Inferior parietal cortex (tissue), 1 donor: ENCODE data around the gene ARHGEF35.
"Not testable (repeated sequence)": the region's sequence is repeated elsewhere in the genome, so short reads cannot be mapped to it uniquely, and the experiment has no call there.

Experiments
- DNase-seq: peaks from one replicate; pipeline ENCODE4 v3.0.0-alpha.2; 2016; ENCODE audit errors: extremely low spot score

Gene ARHGEF35

DNA sequence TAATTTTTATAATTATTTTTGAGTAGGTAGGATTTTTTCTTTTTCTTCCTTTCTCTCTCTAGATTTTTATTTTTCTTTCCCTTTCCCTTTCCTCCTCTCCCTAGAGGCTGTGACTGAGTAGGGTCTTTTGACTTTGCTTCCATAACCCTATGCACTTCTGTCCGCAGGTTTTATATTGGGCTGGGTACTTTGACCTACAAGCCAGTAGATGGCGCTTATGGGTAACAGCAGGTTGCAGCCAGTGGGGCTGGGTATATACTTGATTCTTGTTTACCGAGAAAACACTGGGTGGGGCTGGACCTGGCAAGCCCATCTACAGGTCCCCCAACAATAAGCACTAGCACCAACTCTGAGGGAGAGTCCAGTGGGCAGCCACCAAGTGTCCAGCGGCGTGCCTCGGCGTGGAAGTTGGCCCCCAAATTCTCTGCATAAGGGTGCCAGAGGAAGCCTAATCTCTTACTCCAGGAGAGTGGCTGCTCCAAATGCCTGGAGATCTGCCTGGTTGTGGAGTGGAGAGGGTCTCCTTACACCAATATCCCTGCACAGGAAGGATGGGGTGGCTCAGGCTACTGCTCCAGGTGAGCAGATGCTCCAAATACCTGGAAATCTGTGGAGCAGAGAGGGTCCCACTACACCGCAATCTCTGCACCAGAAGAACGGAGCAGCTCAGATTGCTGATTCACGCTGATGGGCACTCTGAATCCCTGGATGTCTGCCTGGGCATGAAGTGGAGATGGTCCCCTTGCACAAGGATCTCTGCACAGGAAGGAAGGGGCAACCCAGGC, 17.1 kb downstream of the ARHGEF35 start:
- DNase-seq = peak; percentile 6

DNA sequence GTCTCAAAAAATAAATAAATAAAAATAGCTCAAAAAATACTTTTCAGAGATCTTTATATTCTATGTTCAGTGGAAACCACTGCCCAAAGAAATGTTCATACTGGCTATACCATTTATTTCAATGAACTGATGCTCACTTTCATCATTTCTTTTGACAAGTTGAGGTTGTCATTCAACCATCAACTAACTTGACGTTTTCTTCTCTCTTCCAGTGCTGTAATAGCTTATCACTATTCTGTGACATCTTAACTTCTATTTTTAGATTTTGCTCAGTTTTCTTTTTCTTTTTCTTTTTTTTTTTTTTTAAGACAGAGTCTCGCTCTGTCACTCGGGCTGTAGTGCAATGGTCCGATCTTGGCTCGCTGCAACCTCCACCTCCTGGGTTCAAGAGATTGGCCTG, 21.0 kb downstream of the ARHGEF35 start:
- no peak for DNase-seq

DNA sequence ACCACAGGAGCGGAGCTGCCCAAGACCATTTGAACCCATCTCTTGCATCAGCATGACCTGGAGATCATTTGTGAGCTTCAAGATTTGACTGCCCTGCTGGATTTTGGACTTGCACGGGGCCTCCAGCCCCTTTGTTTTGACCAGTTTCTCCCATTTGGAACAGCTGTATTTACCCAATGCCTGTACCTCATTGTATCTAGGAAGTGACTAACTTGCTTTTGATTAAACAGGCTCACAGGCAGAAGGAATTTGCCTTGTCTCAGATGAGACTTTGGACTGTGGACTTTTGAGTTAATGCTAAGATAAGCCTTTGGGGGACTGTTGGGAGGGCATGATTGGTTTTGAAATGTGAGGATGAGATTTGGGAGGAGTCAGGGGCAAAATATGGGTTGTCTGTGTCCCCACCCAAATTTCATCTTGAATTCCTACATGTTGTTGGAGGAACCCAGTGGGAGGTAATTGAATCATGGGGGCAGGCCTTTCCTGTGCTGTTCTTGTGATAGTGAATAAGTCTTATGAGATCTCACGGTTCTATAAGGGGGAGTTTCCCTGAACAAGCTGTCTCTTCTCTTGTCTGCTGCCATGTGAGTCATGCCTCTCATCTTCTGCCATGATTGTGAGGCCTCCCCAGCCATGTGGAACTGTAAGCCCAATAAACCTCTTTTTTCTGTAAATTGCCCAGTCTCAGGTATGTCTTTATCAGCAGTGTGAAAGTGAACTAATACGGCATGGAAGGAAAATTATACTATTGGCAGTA, 23.9 kb downstream of the ARHGEF35 start:
- DNase-seq = not testable (repeated sequence)

DNA sequence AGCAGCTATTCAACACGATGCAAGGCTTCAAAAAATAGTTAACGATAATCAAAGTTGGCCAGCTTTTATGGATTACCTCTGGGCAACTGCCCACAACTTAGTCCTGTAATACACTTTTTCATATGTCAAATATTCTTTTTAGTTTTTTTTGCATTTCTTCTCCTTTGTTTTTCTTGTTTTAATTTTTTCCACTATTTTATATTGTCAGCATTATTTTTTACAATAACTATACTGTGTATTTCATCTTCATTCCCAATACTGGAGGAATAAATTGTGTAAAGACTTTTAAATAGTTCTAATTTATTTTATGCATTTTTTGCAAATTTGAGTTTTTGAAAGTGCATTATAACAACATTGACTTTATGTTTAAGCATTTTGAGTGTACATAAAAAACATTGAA, 30.8 kb downstream of the ARHGEF35 start:
- no peak for DNase-seq

DNA sequence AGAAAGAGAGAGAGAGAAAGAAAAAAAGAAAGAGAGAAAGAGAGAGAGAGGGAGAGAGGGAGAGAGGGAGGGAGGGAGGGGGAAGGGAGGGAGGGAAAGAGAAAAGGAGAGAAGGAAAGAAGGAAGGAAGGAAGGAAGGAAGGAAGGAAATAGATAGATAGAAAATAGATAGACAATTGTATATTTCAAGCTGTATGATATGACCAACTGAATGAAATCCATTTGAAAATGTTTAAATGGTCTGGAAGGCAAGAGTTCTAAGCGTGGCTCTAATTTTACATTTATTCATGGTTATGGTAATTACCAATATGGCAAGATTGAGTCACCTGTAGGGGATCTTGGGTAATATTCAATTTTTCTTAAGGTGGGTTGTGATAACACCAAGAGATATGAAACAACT, 36.8 kb downstream of the ARHGEF35 start:
- DNase-seq = no peak

DNA sequence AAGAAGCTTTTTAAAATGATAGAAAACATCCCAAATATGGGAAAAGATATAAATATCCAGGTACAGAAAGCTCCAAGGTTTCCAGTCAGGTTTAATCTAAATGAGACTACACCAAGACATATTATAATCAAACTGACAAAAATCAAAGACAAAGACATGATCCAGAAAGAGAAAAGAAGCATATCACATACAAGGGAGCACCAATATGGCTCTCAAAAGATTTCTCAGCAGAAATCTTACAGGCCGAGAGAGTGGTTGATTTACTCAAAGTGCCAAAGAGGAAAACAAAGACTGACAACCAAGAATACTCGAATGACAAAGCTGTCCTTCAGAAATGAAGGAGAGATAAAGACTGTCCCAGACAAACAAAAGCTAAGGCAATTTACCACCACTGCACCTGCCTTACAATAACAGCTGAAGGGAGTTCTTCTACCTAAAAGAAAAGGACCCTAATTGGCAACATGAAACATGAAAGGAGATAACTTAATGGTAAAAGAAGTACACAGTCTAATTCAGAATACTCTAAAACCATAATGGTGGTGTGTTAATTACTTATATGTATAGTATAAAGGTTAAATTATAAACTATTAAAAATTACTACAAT, 47.3 kb downstream of the ARHGEF35 start:
- no peak for DNase-seq

DNA sequence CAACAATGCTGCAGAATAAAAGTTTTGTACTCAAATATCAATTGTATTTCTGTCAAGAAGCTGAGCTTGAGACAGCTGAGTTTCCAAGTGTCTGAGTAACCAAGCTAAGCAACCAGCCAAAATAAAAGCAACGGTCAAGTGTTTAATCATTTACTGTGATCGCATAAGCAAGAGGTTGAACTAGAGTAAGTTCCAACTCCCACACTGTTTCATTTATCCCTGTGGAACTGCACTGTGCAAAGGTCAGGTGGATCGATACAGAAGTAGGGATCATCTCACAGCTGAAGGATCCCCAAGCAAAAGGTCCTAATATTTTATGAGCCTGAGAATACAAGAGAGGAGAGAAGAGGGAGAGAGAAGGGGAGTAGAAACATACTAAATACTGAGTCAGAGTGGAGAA, 51.2 kb downstream of the ARHGEF35 start:
- DNase-seq = no peak

DNA sequence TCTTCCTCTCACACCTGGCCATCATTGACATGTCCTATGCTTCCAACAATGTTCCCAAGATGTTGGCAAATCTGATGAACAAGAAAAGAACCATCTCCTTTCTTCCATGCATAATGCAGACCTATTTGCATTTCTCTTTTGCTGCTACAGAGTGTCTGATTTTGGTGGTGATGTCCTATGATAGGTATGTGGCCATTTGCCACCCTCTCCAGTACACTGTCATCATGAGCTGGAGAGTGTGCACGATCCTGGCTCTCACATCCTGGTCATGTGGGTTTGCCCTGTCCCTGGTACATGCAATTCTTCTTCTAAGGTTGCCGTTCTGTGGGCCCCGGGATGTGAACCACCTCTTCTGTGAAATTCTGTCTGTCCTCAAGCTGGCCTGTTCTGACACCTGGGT, 53.4 kb downstream of the ARHGEF35 start:
- no peak for DNase-seq

DNA sequence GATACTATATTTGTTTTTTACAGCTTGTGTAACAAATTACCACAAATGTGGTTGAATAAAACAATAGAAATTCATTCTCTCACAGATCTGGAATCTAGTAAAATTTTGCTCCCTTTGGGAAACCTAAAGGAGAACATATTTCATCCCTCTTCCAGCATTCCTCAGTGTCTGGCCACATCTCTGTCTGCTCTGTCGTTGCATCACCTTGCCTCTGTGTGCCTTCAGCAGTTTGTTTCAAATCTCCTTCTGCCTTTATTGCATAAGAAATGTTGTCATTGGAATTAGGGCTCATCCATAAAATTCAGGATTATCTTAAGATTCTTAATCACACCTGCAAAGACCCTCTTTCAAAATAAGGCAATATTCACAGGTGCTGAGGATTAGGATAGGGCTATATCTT, 58.1 kb downstream of the ARHGEF35 start:
- no peak for DNase-seq
